Large intestine (tissue), 3 donors: ENCODE measurements around the gene PLEKHA6. TPM values are rescaled to one million over a fixed set of nuclear protein-coding genes. Genes with fewer than 3 reads are reported as not detected.
A peak's percentile ranks its signal among the peaks of the same experiment; 100 is the strongest.
"Not testable (repeated sequence)": the region's sequence is repeated elsewhere in the genome, so short reads cannot be mapped to it uniquely, and the experiment has no call there.

Source experiments
- DNase-seq, 2 donors: peaks; one replicate each; pipeline versions ENCODE4 v3.0.0 to v3.0.0-alpha.2; 2013
- H3K27ac ChIP-seq: one replicate; pipeline ENCODE4 v1.5.1; 2013; ENCODE audit warnings: low read length
- H3K27me3 ChIP-seq: 2 replicates; pipeline ENCODE4 v1.6.1; 2013; ENCODE audit warnings: low read length; ENCODE audit not compliant: control insufficient read depth, insufficient read depth
- H3K36me3 ChIP-seq: 2 replicates; pipeline ENCODE4 v1.6.1; 2013; ENCODE audit warnings: low read length; ENCODE audit not compliant: control insufficient read depth, insufficient read depth
- H3K4me1 ChIP-seq: one replicate; pipeline ENCODE4 v1.6.1; 2013; ENCODE audit warnings: low read length; ENCODE audit not compliant: control insufficient read depth, insufficient read depth
- H3K4me3 ChIP-seq: one replicate; pipeline ENCODE4 v1.5.1; 2013; ENCODE audit warnings: low read length
- H3K9me3 ChIP-seq: one replicate; pipeline ENCODE4 v1.6.1; 2013; ENCODE audit warnings: mild to moderate bottlenecking, low read depth, low read length, moderate library complexity; ENCODE audit not compliant: control insufficient read depth
- WGBS: methylation state at CpG from one replicate; pipeline ENCODE4 v1.1.5; 2013; ENCODE audit warnings: low lambda C conversion rate; ENCODE audit not compliant: insufficient coverage; 5-methylcytosine and 5-hydroxymethylcytosine counted together
- polyA plus RNA-seq: library from polyadenylated mRNA; unstranded; fragments of 120-200 nt; gene quantifications from one replicate; pipeline ENCODE4 v1.2.1, GENCODE V29; 2013

PLEKHA6 gene
- polyA plus RNA-seq, 1 donor, result 59.3 TPM

GRCh38 chr1:204337036-204337429, 22.7 kb downstream of the PLEKHA6 start:
- H3K4me3 ChIP-seq, result no peak overlapping the region
- H3K9me3 ChIP-seq, result no peaks in the 10 kb centered on the region
- no CpG with 5 or more reads among the region's 3 CpGs for WGBS
- peaks cover 3% of the 10 kb centered on the region for H3K36me3 ChIP-seq
- DNase-seq, result no peak
- H3K4me1 ChIP-seq, result peaks cover 70% of the 10 kb centered on the region
- no peak overlapping the region for H3K27ac ChIP-seq
- no peaks in the 10 kb centered on the region for H3K27me3 ChIP-seq

GRCh38 chr1:204336421-204337035, 23.2 kb downstream of the PLEKHA6 start:
- no CpG with 5 or more reads among the region's 3 CpGs for WGBS

GRCh38 chr1:204335533-204335932, 24.2 kb downstream of the PLEKHA6 start:
- Histone ChIP-seq H3K36me3 (peaks cover 3% of the 10 kb centered on the region), H3K27me3 (no peaks in the 10 kb centered on the region), H3K27ac (peak overlapping the region; percentile 53), H3K4me3 (no peak overlapping the region), H3K9me3 (no peaks in the 10 kb centered on the region), H3K4me1 (peaks cover 73% of the 10 kb centered on the region)
- DNase-seq, result no peak
- no CpG with 5 or more reads among the region's 1 CpG for WGBS

More at GRCh38 chr1:204336421-204337035, 23.2 kb downstream of the PLEKHA6 start:
- peaks cover 3% of the 10 kb centered on the region for H3K36me3 ChIP-seq
- no peak overlapping the region for H3K27ac ChIP-seq
- peaks cover 75% of the 10 kb centered on the region for H3K4me1 ChIP-seq
- H3K4me3 ChIP-seq, result no peak overlapping the region
- H3K9me3 ChIP-seq, result no peaks in the 10 kb centered on the region
- DNase-seq, result no peak
- H3K27me3 ChIP-seq, result no peaks in the 10 kb centered on the region

GRCh38 chr1:204335085-204335484, 24.6 kb downstream of the PLEKHA6 start:
- H3K9me3 ChIP-seq, result no peaks in the 10 kb centered on the region
- WGBS, result no CpG with 5 or more reads among the region's 1 CpG
- peaks cover 68% of the 10 kb centered on the region for H3K4me1 ChIP-seq
- H3K36me3 ChIP-seq, result no peaks in the 10 kb centered on the region
- no peaks in the 10 kb centered on the region for H3K27me3 ChIP-seq
- H3K27ac ChIP-seq, result peak overlapping the region; percentile 53
- peak in 1 of 2 donors; percentile 68 for DNase-seq
- no peak overlapping the region for H3K4me3 ChIP-seq

GRCh38 chr1:204334455-204334854, 25.3 kb downstream of the PLEKHA6 start:
- no peak for DNase-seq
- Histone ChIP-seq H3K4me3 (no peak overlapping the region), H3K27me3 (no peaks in the 10 kb centered on the region), H3K36me3 (no peaks in the 10 kb centered on the region), H3K27ac (no peak overlapping the region), H3K4me1 (peaks cover 65% of the 10 kb centered on the region), H3K9me3 (no peaks in the 10 kb centered on the region)
- WGBS, result no CpG with 5 or more reads among the region's 7 CpGs

GRCh38 chr1:204333427-204333826, 26.3 kb downstream of the PLEKHA6 start:
- WGBS, result no CpG with 5 or more reads among the region's 2 CpGs
- Histone ChIP-seq H3K4me3 (no peak overlapping the region), H3K27ac (peak overlapping the region; percentile 55), H3K36me3 (no peaks in the 10 kb centered on the region), H3K27me3 (no peaks in the 10 kb centered on the region), H3K4me1 (peaks cover 57% of the 10 kb centered on the region), H3K9me3 (no peaks in the 10 kb centered on the region)
- DNase-seq, result no peak

- WGBS, result no CpG with 5 or more reads among the region's 13 CpGs
- Histone ChIP-seq H3K36me3 (peaks cover 6% of the 10 kb centered on the region), H3K4me1 (peaks cover 56% of the 10 kb centered on the region), H3K27me3 (no peaks in the 10 kb centered on the region), H3K9me3 (no peaks in the 10 kb centered on the region), H3K27ac (peak overlapping the region; percentile 66), H3K4me3 (no peak overlapping the region)
- peak in 1 of 2 donors; percentile 49 for DNase-seq
These were observed 27.8 kb downstream of the PLEKHA6 start for GRCh38 chr1:204331847-204332487.

- WGBS, result 73% methylated on average over 1 of the region's 3 CpGs
- DNase-seq, result peak in 1 of 2 donors; percentile 73
- Histone ChIP-seq H3K27me3 (no peaks in the 10 kb centered on the region), H3K27ac (peak overlapping the region; percentile 66), H3K4me3 (no peak overlapping the region), H3K9me3 (no peaks in the 10 kb centered on the region), H3K36me3 (peaks cover 6% of the 10 kb centered on the region), H3K4me1 (peaks cover 56% of the 10 kb centered on the region)
These were observed 28.5 kb downstream of the PLEKHA6 start for GRCh38 chr1:204331275-204331674.

GRCh38 chr1:204327870-204328269, 31.9 kb downstream of the PLEKHA6 start:
- H3K36me3 ChIP-seq, H3K9me3 ChIP-seq, DNase-seq, H3K27ac ChIP-seq, H3K4me3 ChIP-seq, H3K27me3 ChIP-seq: not testable (repeated sequence)
- H3K4me1 ChIP-seq, result peaks cover 39% of the 10 kb centered on the region
- WGBS, result no CpG with 5 or more reads among the region's 3 CpGs

GRCh38 chr1:204327359-204327758, 32.4 kb downstream of the PLEKHA6 start:
- no CpG with 5 or more reads among the region's 10 CpGs for WGBS
- Histone ChIP-seq H3K27ac (no peak overlapping the region), H3K4me3 (no peak overlapping the region), H3K36me3 (peaks cover 6% of the 10 kb centered on the region), H3K4me1 (peaks cover 39% of the 10 kb centered on the region), H3K9me3 (no peaks in the 10 kb centered on the region), H3K27me3 (no peaks in the 10 kb centered on the region)
- no peak for DNase-seq
